PFSK-1 (cell line): ENCODE data around the gene CD4.

Experiments used
- POLR2AphosphoS5 ChIP-seq: IDR thresholded peaks from 2 replicates; pipeline ENCODE4 v1.6.1; 2012; ENCODE audit warnings: low read depth, mild to moderate bottlenecking, control low read depth, low read length, moderate library complexity

Gene CD4

GRCh38 chr12:6870304-6870703 lies 81.0 kb downstream of the CD4 start:
- peak; percentile 50; the same call in 1 of the 2 replicates for TF ChIP-seq POLR2AphosphoS5
